ENCODE data around the gene SARDH. TPM values are rescaled to one million over a fixed set of nuclear protein-coding genes. Genes with fewer than 3 reads are reported as not detected.

Gene SARDH
- total and polyA plus RNA-seq, 2 of the 13 experiments (the other 11 are each of a cell fraction or from before 2014, with no cell fraction given), result 11.6 to 34.9 TPM

GRCh38 chr9:133714606-133715294, 23.4 kb downstream of the SARDH start (continued):
- TF ChIP-seq ZNF678 (CRISPR knock-in tag; IDR thresholded peaks at IDR 0.05) (no peak), ZHX1 (CRISPR knock-in tag; IDR thresholded peaks at IDR 0.05; ENCODE audit: low read depth) (peak; percentile 82; the same call in 1 of the 2 replicates), RXRB (CRISPR knock-in tag; IDR thresholded peaks at IDR 0.05; ENCODE audit: borderline replicate concordance) (peak; percentile 95), MAFK (conservative IDR thresholded peaks at IDR 0.05 in 1 of 2, IDR thresholded peaks at IDR 0.05 in 1 of 2; ENCODE audit: low read length in 2 of 2) (no peak), ZNF281 (CRISPR knock-in tag; IDR thresholded peaks at IDR 0.05; ENCODE audit: borderline replicate concordance) (peak; percentile 59; the same call in 1 of the 2 replicates), ZNF737 (CRISPR knock-in tag; IDR thresholded peaks at IDR 0.05; ENCODE audit: borderline replicate concordance) (no peak), ZIK1 (CRISPR knock-in tag; IDR thresholded peaks at IDR 0.05; ENCODE audit: borderline replicate concordance, low read depth) (no peak), ZNF235 (CRISPR knock-in tag; IDR thresholded peaks at IDR 0.05; ENCODE audit: borderline replicate concordance) (0 out of 2 replicates have a peak, but pooled peaks have one; percentile 51), ZNF614 (CRISPR knock-in tag; IDR thresholded peaks at IDR 0.05; ENCODE audit: borderline replicate concordance) (peak; percentile 53; the same call in 1 of the 2 replicates), RCOR2 (CRISPR knock-in tag; IDR thresholded peaks at IDR 0.05) (peak; percentile 62), FOXJ3 (CRISPR knock-in tag; IDR thresholded peaks at IDR 0.05; ENCODE audit: borderline replicate concordance) (peak; percentile 82), MTA1 (CRISPR knock-in tag; IDR thresholded peaks at IDR 0.05; ENCODE audit: borderline replicate concordance) (peak; percentile 95), EHMT2 (IDR thresholded peaks at IDR 0.05; ENCODE audit: borderline replicate concordance, low read depth, low read length) (no peak)
- TF ChIP-seq, protein P1, sequence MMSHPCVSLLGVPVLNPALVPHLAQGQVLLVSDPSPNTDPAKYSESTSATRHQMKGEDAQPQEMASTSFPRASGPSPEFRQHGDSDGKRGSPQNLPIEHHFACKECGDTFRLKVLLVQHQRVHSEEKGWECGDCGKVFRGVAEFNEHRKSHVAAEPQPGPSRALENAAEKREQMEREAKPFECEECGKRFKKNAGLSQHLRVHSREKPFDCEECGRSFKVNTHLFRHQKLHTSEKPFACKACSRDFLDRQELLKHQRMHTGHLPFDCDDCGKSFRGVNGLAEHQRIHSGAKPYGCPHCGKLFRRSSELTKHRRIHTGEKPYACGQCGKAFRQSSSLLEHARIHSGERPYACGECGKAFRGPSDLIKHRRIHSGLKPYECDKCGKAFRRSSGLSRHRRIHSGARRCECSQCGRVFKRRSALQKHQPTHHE (CRISPR knock-in tag; IDR thresholded peaks at IDR 0.05; ENCODE audit: borderline replicate concordance), result no peak
- TF ChIP-seq, protein P2, sequence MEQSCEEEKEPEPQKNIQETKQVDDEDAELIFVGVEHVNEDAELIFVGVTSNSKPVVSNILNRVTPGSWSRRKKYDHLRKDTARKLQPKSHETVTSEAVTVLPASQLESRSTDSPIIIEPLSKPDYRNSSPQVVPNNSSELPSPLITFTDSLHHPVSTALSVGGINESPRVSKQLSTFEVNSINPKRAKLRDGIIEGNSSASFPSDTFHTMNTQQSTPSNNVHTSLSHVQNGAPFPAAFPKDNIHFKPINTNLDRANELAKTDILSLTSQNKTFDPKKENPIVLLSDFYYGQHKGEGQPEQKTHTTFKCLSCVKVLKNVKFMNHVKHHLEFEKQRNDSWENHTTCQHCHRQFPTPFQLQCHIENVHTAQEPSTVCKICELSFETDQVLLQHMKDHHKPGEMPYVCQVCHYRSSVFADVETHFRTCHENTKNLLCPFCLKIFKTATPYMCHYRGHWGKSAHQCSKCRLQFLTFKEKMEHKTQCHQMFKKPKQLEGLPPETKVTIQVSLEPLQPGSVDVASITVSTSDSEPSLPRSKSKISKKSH (CRISPR knock-in tag; IDR thresholded peaks at IDR 0.05; ENCODE audit: borderline replicate concordance), result no peak
- TF ChIP-seq, protein P3, sequence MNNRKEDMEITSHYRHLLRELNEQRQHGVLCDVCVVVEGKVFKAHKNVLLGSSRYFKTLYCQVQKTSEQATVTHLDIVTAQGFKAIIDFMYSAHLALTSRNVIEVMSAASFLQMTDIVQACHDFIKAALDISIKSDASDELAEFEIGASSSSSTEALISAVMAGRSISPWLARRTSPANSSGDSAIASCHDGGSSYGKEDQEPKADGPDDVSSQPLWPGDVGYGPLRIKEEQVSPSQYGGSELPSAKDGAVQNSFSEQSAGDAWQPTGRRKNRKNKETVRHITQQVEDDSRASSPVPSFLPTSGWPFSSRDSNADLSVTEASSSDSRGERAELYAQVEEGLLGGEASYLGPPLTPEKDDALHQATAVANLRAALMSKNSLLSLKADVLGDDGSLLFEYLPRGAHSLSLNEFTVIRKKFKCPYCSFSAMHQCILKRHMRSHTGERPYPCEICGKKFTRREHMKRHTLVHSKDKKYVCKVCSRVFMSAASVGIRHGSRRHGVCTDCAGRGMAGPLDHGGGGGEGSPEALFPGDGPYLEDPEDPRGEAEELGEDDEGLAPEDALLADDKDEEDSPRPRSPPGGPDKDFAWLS (CRISPR knock-in tag; IDR thresholded peaks at IDR 0.05; ENCODE audit: borderline replicate concordance), result no peak
